GM23338 (cell line): ENCODE data around the gene FICD. TPM values are rescaled to one million over a fixed set of nuclear protein-coding genes. Genes with fewer than 3 reads are reported as not detected.

Experiments used
- ATAC-seq: fragments of 200-7000 bp; cut with Tn5 transposase; 3 replicates; pipeline ENCODE4 v1.9.1; 2020
- DNase-seq: peaks from one replicate; pipeline ENCODE4 v3.0.0-alpha.2; 2015; ENCODE audit warnings: low spot score
- H2AFZ ChIP-seq: fragments of 200-600 bp; sonication (generic); 2 replicates; pipeline ENCODE4 v1.8.0; 2016; ENCODE audit warnings: antibody characterized with exemption, mild to moderate bottlenecking, moderate library complexity
- H3F3A ChIP-seq: fragments of 200-600 bp; sonication (generic); replicated peaks from 2 replicates; pipeline ENCODE4 v1.8.0; 2017; ENCODE audit warnings: antibody characterized with exemption, mixed run types, low read depth
- H3K27ac ChIP-seq: fragments of 200-600 bp; sonication (generic); 2 replicates; pipeline ENCODE4 v1.6.1; 2016; ENCODE audit warnings: low read depth
- H3K27me3 ChIP-seq: fragments of 200-600 bp; sonication (generic); 2 replicates; pipeline ENCODE4 v1.8.0; 2016; ENCODE audit warnings: mild to moderate bottlenecking, mixed run types, moderate library complexity; ENCODE audit not compliant: insufficient read depth
- H3K36me3 ChIP-seq: fragments of 200-600 bp; sonication (generic); 2 replicates; pipeline ENCODE4 v1.8.0; 2016; ENCODE audit warnings: mild to moderate bottlenecking; ENCODE audit not compliant: insufficient read depth
- H3K4me1 ChIP-seq: fragments of 200-600 bp; sonication (generic); 2 replicates; pipeline ENCODE4 v1.8.0; 2016; ENCODE audit warnings: mild to moderate bottlenecking, moderate library complexity; ENCODE audit not compliant: insufficient read depth
- H3K4me2 ChIP-seq: fragments of 200-600 bp; sonication (generic); 2 replicates; pipeline ENCODE4 v1.7.1; 2017; ENCODE audit warnings: mixed run types
- H3K4me3 ChIP-seq: fragments of 200-600 bp; sonication (generic); 2 replicates; pipeline ENCODE4 v1.6.1; 2016; ENCODE audit warnings: mixed run types
- H3K79me2 ChIP-seq: fragments of 200-600 bp; sonication (generic); replicated peaks from 2 replicates; pipeline ENCODE4 v1.8.0; 2017; ENCODE audit warnings: mild to moderate bottlenecking; ENCODE audit not compliant: insufficient read depth
- H3K9me2 ChIP-seq: fragments of 200-600 bp; sonication (generic); 2 replicates; pipeline ENCODE4 v1.8.0; 2017; ENCODE audit not compliant: insufficient read depth
- H4K20me1 ChIP-seq: fragments of 200-600 bp; sonication (generic); replicated peaks from 2 replicates; pipeline ENCODE4 v1.8.0; 2017; ENCODE audit warnings: mild to moderate bottlenecking; ENCODE audit not compliant: insufficient read depth
- H3K27ac Mint-ChIP-seq: 2 replicates; pipeline ENCODE4 v1.8.0; 2020; ENCODE audit warnings: inconsistent platforms, mild to moderate bottlenecking, moderate library complexity, mixed read lengths
- H3K27me3 Mint-ChIP-seq: 3 replicates; pipeline ENCODE4 v1.8.0; 2022; ENCODE audit warnings: low read depth, mild to moderate bottlenecking, moderate library complexity, mixed read lengths, inconsistent platforms; ENCODE audit not compliant: insufficient read depth, poor library complexity
- H3K36me3 Mint-ChIP-seq: 3 replicates; pipeline ENCODE4 v1.8.0; 2021; ENCODE audit warnings: low read depth, mild to moderate bottlenecking, inconsistent platforms, moderate library complexity, mixed read lengths
- H3K4me1 Mint-ChIP-seq: 3 replicates; pipeline ENCODE4 v1.8.0; 2020; ENCODE audit warnings: mild to moderate bottlenecking, inconsistent platforms, mixed read lengths
- H3K4me3 Mint-ChIP-seq: 3 replicates; pipeline ENCODE4 v1.8.0; 2021; ENCODE audit warnings: moderate library complexity, mild to moderate bottlenecking, inconsistent platforms, mixed read lengths
- H3K9me3 Mint-ChIP-seq: 3 replicates; pipeline ENCODE4 v1.8.0; 2020; ENCODE audit warnings: moderate library complexity, mild to moderate bottlenecking, inconsistent platforms, mixed read lengths
- CREB1 ChIP-seq: fragments of 250-450 bp; sonication (Bioruptor Pico); IDR thresholded peaks from 2 replicates; pipeline ENCODE4 v1.5.0; 2020; ENCODE audit warnings: low read depth, mild to moderate bottlenecking, moderate library complexity
- EZH2 ChIP-seq: fragments of 200-600 bp; sonication (generic); IDR thresholded peaks from one replicate; pipeline ENCODE4 v1.8.0; 2017; ENCODE audit warnings: antibody characterized with exemption, mild to moderate bottlenecking, low read depth; ENCODE audit not compliant: unreplicated experiment
- EZH2phosphoT487 ChIP-seq: fragments of 200-600 bp; sonication (generic); IDR thresholded peaks from one replicate; pipeline ENCODE4 v1.8.1; 2018; ENCODE audit warnings: antibody characterized with exemption; ENCODE audit not compliant: unreplicated experiment
- JUNB ChIP-seq: IDR thresholded peaks from one replicate; pipeline ENCODE4 v1.6.1; 2016; ENCODE audit warnings: antibody characterized with exemption; ENCODE audit not compliant: unreplicated experiment
- NANOG ChIP-seq: IDR thresholded peaks from 2 replicates; pipeline ENCODE4 v1.6.1; 2016; ENCODE audit warnings: antibody characterized with exemption, borderline replicate concordance
- POLR2AphosphoS5 ChIP-seq: IDR thresholded peaks from 2 replicates; pipeline ENCODE4 v1.6.1; 2016; ENCODE audit warnings: antibody characterized with exemption, low read depth
- STAT1 ChIP-seq: IDR thresholded peaks from one replicate; pipeline ENCODE4 v1.6.1; 2016; ENCODE audit warnings: antibody characterized with exemption; ENCODE audit not compliant: unreplicated experiment
- ZNF114 ChIP-seq: fragments of 250-450 bp; sonication (Bioruptor Pico); IDR thresholded peaks from 2 replicates; pipeline ENCODE4 v1.5.0; 2020; ENCODE audit warnings: mild to moderate bottlenecking, moderate library complexity
- ZNF331 ChIP-seq: fragments of 250-450 bp; sonication (Bioruptor Pico); IDR thresholded peaks from 2 replicates; pipeline ENCODE4 v1.5.0; 2020; ENCODE audit warnings: low read depth, mild to moderate bottlenecking, moderate library complexity
- polyA plus RNA-seq: library from polyadenylated mRNA; unstranded; fragments of >200 nt; fragmentation: Nextera tagmentation; extraction: Ambion mirVana; gene quantifications from 2 replicates; pipeline ENCODE4 v1.2.1, GENCODE V29; 2016
- total RNA-seq: library from RNA; depleted of rRNA; stranded (reverse); fragments of >200 nt; shearing (Covaris generic); gene quantifications from 2 replicates; pipeline ENCODE4 v1.2.3, GENCODE V29; 2014
- TF ChIP-seq, protein P1 (sequence below), 2 experiments: fragments of 200-600 bp in 1 of 2; sonication (generic) in 1 of 2; conservative IDR thresholded peaks; 2 replicates each; pipeline versions ENCODE4 v1.5.1 to v1.6.1; 2016 to 2017; ENCODE audit warnings: antibody characterized with exemption in 2 of 2, low read depth in 2 of 2, mild to moderate bottlenecking in 2 of 2, moderate library complexity in 1 of 2
- TF ChIP-seq, protein P2 (sequence below): IDR thresholded peaks from one replicate; pipeline ENCODE4 v1.6.1; 2018; ENCODE audit warnings: antibody characterized with exemption; ENCODE audit not compliant: unreplicated experiment
- TF ChIP-seq, protein P3 (sequence below): fragments of 250-450 bp; sonication (Bioruptor Pico); IDR thresholded peaks from 2 replicates; pipeline ENCODE4 v1.5.0; 2020; ENCODE audit warnings: mild to moderate bottlenecking, moderate library complexity
- TF ChIP-seq, protein P4 (sequence below): IDR thresholded peaks from 2 replicates; pipeline ENCODE4 v1.6.1; 2016; ENCODE audit warnings: antibody characterized with exemption

The FICD gene
- total and polyA plus RNA-seq, 2 experiments from 2014 or later: 4.9 to 5.3 TPM

DNA sequence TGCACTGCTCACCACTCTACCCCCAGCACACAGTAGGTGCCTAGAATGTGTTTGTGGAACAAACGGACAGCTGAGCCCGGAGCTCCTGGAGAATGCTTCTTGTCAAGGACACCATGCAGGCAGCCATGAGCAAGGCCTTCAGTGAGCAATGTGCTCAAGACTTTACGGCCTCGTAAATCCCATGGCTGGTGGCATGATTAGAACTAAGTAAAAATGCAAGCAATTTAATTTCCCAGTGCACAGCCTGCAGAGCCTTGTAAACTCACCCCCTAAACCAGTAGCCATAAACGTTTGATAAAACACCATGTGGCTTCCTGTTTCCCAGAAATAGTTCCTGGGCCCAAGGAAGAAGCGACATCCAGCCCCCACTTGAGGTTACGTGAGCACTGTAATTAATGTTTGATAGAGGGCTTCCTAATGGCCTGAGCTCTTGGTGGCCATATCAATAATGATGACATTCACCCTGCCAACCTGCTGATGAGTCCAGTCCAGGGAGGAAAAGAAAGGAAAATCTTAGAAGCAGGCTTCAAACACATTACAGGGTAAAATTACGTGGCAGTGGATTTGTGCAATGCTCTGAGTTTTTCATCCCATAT, 36.4 kb upstream of the FICD start:
- TF ChIP-seq, protein P1, sequence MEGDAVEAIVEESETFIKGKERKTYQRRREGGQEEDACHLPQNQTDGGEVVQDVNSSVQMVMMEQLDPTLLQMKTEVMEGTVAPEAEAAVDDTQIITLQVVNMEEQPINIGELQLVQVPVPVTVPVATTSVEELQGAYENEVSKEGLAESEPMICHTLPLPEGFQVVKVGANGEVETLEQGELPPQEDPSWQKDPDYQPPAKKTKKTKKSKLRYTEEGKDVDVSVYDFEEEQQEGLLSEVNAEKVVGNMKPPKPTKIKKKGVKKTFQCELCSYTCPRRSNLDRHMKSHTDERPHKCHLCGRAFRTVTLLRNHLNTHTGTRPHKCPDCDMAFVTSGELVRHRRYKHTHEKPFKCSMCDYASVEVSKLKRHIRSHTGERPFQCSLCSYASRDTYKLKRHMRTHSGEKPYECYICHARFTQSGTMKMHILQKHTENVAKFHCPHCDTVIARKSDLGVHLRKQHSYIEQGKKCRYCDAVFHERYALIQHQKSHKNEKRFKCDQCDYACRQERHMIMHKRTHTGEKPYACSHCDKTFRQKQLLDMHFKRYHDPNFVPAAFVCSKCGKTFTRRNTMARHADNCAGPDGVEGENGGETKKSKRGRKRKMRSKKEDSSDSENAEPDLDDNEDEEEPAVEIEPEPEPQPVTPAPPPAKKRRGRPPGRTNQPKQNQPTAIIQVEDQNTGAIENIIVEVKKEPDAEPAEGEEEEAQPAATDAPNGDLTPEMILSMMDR (conservative IDR thresholded peaks at IDR 0.05; ENCODE audit: low read depth in 2 of 2): no peak
- TF ChIP-seq, protein P2, sequence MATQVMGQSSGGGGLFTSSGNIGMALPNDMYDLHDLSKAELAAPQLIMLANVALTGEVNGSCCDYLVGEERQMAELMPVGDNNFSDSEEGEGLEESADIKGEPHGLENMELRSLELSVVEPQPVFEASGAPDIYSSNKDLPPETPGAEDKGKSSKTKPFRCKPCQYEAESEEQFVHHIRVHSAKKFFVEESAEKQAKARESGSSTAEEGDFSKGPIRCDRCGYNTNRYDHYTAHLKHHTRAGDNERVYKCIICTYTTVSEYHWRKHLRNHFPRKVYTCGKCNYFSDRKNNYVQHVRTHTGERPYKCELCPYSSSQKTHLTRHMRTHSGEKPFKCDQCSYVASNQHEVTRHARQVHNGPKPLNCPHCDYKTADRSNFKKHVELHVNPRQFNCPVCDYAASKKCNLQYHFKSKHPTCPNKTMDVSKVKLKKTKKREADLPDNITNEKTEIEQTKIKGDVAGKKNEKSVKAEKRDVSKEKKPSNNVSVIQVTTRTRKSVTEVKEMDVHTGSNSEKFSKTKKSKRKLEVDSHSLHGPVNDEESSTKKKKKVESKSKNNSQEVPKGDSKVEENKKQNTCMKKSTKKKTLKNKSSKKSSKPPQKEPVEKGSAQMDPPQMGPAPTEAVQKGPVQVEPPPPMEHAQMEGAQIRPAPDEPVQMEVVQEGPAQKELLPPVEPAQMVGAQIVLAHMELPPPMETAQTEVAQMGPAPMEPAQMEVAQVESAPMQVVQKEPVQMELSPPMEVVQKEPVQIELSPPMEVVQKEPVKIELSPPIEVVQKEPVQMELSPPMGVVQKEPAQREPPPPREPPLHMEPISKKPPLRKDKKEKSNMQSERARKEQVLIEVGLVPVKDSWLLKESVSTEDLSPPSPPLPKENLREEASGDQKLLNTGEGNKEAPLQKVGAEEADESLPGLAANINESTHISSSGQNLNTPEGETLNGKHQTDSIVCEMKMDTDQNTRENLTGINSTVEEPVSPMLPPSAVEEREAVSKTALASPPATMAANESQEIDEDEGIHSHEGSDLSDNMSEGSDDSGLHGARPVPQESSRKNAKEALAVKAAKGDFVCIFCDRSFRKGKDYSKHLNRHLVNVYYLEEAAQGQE: no peak
- TF ChIP-seq NANOG (no peak), STAT1 (no peak), POLR2AphosphoS5 (no peak), CREB1 (no peak), ZNF331 (CRISPR knock-in tag) (no peak), EZH2phosphoT487 (no peak), ZNF114 (CRISPR knock-in tag) (no peak), EZH2 (no peak), JUNB (no peak)
- TF ChIP-seq, protein P3, sequence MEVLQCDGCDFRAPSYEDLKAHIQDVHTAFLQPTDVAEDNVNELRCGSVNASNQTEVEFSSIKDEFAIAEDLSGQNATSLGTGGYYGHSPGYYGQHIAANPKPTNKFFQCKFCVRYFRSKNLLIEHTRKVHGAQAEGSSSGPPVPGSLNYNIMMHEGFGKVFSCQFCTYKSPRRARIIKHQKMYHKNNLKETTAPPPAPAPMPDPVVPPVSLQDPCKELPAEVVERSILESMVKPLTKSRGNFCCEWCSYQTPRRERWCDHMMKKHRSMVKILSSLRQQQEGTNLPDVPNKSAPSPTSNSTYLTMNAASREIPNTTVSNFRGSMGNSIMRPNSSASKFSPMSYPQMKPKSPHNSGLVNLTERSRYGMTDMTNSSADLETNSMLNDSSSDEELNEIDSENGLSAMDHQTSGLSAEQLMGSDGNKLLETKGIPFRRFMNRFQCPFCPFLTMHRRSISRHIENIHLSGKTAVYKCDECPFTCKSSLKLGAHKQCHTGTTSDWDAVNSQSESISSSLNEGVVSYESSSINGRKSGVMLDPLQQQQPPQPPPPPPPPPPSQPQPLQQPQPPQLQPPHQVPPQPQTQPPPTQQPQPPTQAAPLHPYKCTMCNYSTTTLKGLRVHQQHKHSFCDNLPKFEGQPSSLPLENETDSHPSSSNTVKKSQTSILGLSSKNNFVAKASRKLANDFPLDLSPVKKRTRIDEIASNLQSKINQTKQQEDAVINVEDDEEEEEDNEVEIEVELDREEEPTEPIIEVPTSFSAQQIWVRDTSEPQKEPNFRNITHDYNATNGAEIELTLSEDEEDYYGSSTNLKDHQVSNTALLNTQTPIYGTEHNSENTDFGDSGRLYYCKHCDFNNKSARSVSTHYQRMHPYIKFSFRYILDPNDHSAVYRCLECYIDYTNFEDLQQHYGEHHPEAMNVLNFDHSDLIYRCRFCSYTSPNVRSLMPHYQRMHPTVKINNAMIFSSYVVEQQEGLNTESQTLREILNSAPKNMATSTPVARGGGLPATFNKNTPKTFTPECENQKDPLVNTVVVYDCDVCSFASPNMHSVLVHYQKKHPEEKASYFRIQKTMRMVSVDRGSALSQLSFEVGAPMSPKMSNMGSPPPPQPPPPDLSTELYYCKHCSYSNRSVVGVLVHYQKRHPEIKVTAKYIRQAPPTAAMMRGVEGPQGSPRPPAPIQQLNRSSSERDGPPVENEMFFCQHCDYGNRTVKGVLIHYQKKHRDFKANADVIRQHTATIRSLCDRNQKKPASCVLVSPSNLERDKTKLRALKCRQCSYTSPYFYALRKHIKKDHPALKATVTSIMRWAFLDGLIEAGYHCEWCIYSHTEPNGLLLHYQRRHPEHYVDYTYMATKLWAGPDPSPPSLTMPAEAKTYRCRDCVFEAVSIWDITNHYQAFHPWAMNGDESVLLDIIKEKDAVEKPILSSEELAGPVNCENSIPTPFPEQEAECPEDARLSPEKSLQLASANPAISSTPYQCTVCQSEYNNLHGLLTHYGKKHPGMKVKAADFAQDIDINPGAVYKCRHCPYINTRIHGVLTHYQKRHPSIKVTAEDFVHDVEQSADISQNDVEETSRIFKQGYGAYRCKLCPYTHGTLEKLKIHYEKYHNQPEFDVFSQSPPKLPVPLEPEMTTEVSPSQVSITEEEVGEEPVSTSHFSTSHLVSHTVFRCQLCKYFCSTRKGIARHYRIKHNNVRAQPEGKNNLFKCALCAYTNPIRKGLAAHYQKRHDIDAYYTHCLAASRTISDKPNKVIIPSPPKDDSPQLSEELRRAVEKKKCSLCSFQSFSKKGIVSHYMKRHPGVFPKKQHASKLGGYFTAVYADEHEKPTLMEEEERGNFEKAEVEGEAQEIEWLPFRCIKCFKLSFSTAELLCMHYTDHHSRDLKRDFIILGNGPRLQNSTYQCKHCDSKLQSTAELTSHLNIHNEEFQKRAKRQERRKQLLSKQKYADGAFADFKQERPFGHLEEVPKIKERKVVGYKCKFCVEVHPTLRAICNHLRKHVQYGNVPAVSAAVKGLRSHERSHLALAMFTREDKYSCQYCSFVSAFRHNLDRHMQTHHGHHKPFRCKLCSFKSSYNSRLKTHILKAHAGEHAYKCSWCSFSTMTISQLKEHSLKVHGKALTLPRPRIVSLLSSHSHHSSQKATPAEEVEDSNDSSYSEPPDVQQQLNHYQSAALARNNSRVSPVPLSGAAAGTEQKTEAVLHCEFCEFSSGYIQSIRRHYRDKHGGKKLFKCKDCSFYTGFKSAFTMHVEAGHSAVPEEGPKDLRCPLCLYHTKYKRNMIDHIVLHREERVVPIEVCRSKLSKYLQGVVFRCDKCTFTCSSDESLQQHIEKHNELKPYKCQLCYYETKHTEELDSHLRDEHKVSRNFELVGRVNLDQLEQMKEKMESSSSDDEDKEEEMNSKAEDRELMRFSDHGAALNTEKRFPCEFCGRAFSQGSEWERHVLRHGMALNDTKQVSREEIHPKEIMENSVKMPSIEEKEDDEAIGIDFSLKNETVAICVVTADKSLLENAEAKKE (CRISPR knock-in tag): no peak
- TF ChIP-seq, protein P4, sequence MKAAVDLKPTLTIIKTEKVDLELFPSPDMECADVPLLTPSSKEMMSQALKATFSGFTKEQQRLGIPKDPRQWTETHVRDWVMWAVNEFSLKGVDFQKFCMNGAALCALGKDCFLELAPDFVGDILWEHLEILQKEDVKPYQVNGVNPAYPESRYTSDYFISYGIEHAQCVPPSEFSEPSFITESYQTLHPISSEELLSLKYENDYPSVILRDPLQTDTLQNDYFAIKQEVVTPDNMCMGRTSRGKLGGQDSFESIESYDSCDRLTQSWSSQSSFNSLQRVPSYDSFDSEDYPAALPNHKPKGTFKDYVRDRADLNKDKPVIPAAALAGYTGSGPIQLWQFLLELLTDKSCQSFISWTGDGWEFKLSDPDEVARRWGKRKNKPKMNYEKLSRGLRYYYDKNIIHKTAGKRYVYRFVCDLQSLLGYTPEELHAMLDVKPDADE: no peak
- no peaks in the 10 kb centered on the region for H3K27me3 ChIP-seq
- H3K36me3 ChIP-seq: no peaks in the 10 kb centered on the region
- H3F3A ChIP-seq: no peaks in the 10 kb centered on the region
- H2AFZ ChIP-seq: no peak overlapping the region
- peaks cover 6% of the 10 kb centered on the region; the same call in 1 of the 2 replicates for H3K4me1 ChIP-seq
- no peaks in the 10 kb centered on the region for H4K20me1 ChIP-seq
- no peak overlapping the region for H3K4me2 ChIP-seq
- Mint-ChIP-seq H3K4me1 (peaks cover 10% of the 10 kb centered on the region), H3K4me3 (no peak overlapping the region), H3K27ac (no peak overlapping the region), H3K27me3 (peaks cover 2% of the 10 kb centered on the region), H3K36me3 (no peaks in the 10 kb centered on the region), H3K9me3 (no peaks in the 10 kb centered on the region)
- no peaks in the 10 kb centered on the region for H3K79me2 ChIP-seq
- H3K9me2 ChIP-seq: peaks cover 7% of the 10 kb centered on the region
- no peak overlapping the region for H3K4me3 ChIP-seq
- H3K27ac ChIP-seq: no peak overlapping the region
- no peak for DNase-seq
- no peak for ATAC-seq
